Measurements from ENCODE around the gene TTC38.

Gene TTC38

GRCh38 chr22:46329616-46330015 is 61.8 kb downstream of the TTC38 start:
- DNase-seq (ENCODE audit: low read depth): no peak

- DNase-seq (ENCODE audit: low read depth): no peak
These were observed 62.6 kb downstream of the TTC38 start for GRCh38 chr22:46330426-46330825.

- DNase-seq (ENCODE audit: low read depth): no peak
These were observed 63.7 kb downstream of the TTC38 start for GRCh38 chr22:46331496-46331895.

- DNase-seq (ENCODE audit: low read depth): peak; percentile 64
These were observed 67.7 kb downstream of the TTC38 start, which contains the start of gene TRMU for GRCh38 chr22:46335201-46336118. Gene TRMU, plus strand, starts transcription at chr22:46335714. Its CDS starts 51 bp downstream, at chr22:46335765.

GRCh38 chr22:46336119-46337078 is 68.6 kb downstream of the TTC38 start:
- DNase-seq (ENCODE audit: low read depth): no peak

GRCh38 chr22:46337870-46338269 is 70.1 kb downstream of the TTC38 start:
- DNase-seq (ENCODE audit: low read depth): no peak

- no peak for DNase-seq (ENCODE audit: low read depth)
These were observed 70.8 kb downstream of the TTC38 start for GRCh38 chr22:46338636-46339035.

- DNase-seq (ENCODE audit: low read depth): no peak
These were observed 72.1 kb downstream of the TTC38 start for GRCh38 chr22:46339956-46340355.

- no peak for DNase-seq (ENCODE audit: low read depth)
These were observed 72.9 kb downstream of the TTC38 start for GRCh38 chr22:46340676-46341075.

Measured in activated T-helper 9 cell treated with anti-CD3 and anti-CD28 coated beads, Interleukin-2, amount 50 U/mL, for 16 hours (primary cell).